ENCODE results near the gene ZNF845.

- TF ChIP-seq CTCF (IDR thresholded peaks at IDR 0.05; ENCODE audit: extremely low read depth in 1 of 2, insufficient read depth in 1 of 2, low read depth in 1 of 2, low read length in 2 of 2) = no peak
- no peak for TF ChIP-seq POLR2AphosphoS5 (IDR thresholded peaks at IDR 0.05; ENCODE audit: insufficient read depth, low read depth, low read length)
- TF ChIP-seq MAX (IDR thresholded peaks at IDR 0.05; ENCODE audit: insufficient read depth, insufficient read length) = no peak
- TF ChIP-seq MYC (IDR thresholded peaks at IDR 0.05; ENCODE audit: low read depth, low read length) = no peak
Measured at GRCh38 chr19:53365899-53366493, 32.4 kb downstream of the ZNF845 start.

Measured in endothelial cell of umbilical vein (primary cell).